ENCODE results near the gene SMC3.

DNA sequence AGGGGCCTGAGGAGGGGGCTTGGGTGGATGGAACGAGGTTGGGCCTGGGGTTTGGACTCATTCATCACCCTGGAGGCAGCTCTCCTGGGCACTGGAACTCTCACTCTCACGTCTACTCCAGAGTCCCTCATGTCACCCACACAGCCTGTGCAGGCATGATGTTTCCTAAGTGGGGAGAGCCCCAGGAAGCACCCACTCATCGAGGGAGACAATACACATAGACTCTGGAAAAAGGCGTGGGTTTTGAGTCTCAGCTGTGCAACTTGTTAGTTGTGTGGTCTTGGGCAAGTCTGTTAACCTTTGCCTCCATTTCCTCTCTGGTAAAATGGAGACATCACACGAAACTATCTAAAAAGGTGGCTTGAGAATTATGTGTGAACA, 50.7 kb downstream of the SMC3 start:
- TF ChIP-seq, protein P1, sequence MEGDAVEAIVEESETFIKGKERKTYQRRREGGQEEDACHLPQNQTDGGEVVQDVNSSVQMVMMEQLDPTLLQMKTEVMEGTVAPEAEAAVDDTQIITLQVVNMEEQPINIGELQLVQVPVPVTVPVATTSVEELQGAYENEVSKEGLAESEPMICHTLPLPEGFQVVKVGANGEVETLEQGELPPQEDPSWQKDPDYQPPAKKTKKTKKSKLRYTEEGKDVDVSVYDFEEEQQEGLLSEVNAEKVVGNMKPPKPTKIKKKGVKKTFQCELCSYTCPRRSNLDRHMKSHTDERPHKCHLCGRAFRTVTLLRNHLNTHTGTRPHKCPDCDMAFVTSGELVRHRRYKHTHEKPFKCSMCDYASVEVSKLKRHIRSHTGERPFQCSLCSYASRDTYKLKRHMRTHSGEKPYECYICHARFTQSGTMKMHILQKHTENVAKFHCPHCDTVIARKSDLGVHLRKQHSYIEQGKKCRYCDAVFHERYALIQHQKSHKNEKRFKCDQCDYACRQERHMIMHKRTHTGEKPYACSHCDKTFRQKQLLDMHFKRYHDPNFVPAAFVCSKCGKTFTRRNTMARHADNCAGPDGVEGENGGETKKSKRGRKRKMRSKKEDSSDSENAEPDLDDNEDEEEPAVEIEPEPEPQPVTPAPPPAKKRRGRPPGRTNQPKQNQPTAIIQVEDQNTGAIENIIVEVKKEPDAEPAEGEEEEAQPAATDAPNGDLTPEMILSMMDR (IDR thresholded peaks at IDR 0.05) = no peak
- TF ChIP-seq POLR2A (IDR thresholded peaks at IDR 0.05) (no peak), EP300 (IDR thresholded peaks at IDR 0.05) (no peak)
